H1 (cell line): ENCODE data around the gene GCLC. TPM values are rescaled to one million over a fixed set of nuclear protein-coding genes. Genes with fewer than 3 reads are reported as not detected.

Experiments
- CREB1 ChIP-seq: IDR thresholded peaks from 2 replicates; pipeline ENCODE4 v1.6.1; 2012; ENCODE audit warnings: inconsistent platforms
- GTF2F1 ChIP-seq: IDR thresholded peaks from 2 replicates; pipeline ENCODE4 v1.6.1; 2012; ENCODE audit warnings: low read depth, low read length, improper control_type of control experiment, borderline replicate concordance
- RXRA ChIP-seq: IDR thresholded peaks from 2 replicates; pipeline ENCODE4 v1.6.1; 2011; ENCODE audit warnings: low read depth, mild to moderate bottlenecking, low read length, moderate library complexity; ENCODE audit not compliant: insufficient read depth
- polyA plus RNA-seq, 7 experiments: library from polyadenylated mRNA; depleted of rRNA in 3 of 7; stranded (reverse) in 5 of 7; unstranded in 2 of 7; fragments of >200 nt in 5 of 7; fragments of 200-250 nt in 2 of 7; gene quantifications; 1 replicate in 5 of 7; 2 replicates in 1 of 7; 4 replicates in 1 of 7; pipeline versions ENCODE4 v1.2.1 to v1.2.3, GENCODE V29; 2011 to 2013; ENCODE audit warnings: missing spikeins in 2 of 7, mixed read lengths in 2 of 7
- total RNA-seq: library from RNA; stranded (reverse); fragmentation: NEBNext Ultra II Directional; extraction: Animal tissue kit (Norgen Biotek cat#: 25700); gene quantifications from 2 replicates; pipeline ENCODE4 v1.2.1, GENCODE V29; 2021

The GCLC gene
- total and polyA plus RNA-seq, 2 of the 8 experiments (the other 6 are each of a cell fraction or from before 2014, with no cell fraction given) = 15.8 to 54.0 TPM

GRCh38 chr6:53532942-53533341, 12.0 kb downstream of the GCLC start (continued):
- no peak for TF ChIP-seq GTF2F1
- TF ChIP-seq CREB1 = no peak
- TF ChIP-seq RXRA = no peak
